ENCODE measurements around the gene PLPPR1.

The PLPPR1 gene

DNA sequence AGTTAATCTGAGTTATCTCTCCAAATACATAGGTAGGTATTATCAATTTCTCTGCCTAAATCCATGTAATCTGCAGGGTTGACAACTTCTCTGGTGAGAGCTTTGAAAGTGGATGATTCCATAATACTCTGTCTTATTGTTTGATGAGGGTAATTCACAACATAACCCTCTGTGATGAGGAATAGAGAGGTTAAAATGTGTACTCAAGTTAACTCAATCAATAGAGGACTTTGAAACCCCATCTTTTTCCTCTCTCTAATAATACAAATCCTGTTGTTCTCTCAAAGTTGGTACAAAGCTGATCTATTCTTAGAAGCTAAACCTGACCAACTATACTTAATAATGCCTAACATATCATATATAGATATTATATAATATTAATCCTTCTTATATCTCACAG, 100.1 kb downstream of the PLPPR1 start:
- DNase-seq = no peak

- no peak for DNase-seq
Measured at GRCh38 chr9:101130054-101130453, 101.5 kb downstream of the PLPPR1 start.

- DNase-seq = no peak
Measured at GRCh38 chr9:101131326-101131725, 102.8 kb downstream of the PLPPR1 start.

DNA sequence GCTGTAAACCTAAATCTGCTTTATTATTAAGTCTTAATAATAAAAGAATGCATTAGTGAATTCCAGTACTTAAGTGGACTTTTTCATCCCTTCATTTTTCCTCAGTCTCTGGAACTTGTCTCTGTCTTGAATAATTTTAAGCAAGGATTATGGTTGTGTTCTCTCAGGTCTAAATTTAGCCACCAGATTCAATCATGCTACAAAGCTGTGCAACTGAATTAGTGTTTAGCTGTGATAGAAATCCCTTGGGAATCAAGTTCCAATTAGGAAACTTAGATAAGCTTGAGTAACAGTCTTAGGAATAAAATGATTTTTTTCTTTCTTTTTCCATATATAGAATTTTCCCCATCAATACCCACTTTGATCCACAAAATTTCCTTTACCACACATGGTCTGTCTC, 104.3 kb downstream of the PLPPR1 start:
- DNase-seq = no peak

- DNase-seq = no peak
Measured at GRCh38 chr9:101138509-101138908, 110.0 kb downstream of the PLPPR1 start.

DNA sequence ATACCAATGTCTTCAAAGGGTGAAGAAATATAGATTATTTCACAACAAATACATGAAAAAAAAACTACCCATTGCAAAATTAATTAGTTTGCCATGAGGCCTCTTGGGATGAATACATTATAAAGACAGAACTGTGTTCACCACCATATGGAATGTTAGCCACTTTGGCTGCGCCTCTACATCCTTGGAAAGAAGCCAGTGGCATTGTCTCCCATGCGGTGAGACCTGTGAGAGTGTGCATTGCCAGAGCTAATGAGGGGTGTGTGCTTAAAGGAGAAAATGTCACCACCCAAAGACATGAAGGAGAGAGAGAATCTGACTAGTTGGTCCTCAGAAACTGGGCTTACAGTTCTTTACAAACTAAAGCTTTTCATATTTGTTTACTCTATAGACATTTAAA, 110.6 kb downstream of the PLPPR1 start:
- no peak for DNase-seq

DNA sequence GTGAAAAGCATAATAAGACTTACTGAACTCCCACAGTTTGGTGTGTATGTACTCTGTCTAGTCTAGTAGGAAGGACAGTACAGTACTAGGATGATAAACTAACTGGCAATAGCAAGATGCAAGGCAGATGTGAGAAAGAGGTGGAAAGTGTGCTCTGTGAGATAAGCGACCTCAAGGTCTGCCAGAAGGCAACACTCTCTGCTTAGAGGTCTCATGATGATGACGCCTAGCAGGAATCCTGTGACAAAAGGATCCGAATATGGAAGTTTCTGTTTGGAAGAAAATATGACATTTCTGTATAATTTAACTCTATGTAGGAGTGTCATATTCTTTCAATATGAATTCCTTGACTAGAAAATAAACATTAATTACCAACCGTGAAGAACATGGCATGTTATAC, 112.2 kb downstream of the PLPPR1 start:
- no peak for DNase-seq

- DNase-seq = no peak
Measured at GRCh38 chr9:101146508-101146907, 118.0 kb downstream of the PLPPR1 start.

- no peak for DNase-seq
Measured at GRCh38 chr9:101148344-101148743, 119.8 kb downstream of the PLPPR1 start.

GRCh38 chr9:101158361-101158760, 129.8 kb downstream of the PLPPR1 start:
- no peak for DNase-seq

- DNase-seq = no peak
Measured at GRCh38 chr9:101162231-101162630, 133.7 kb downstream of the PLPPR1 start.

GRCh38 chr9:101165131-101165530, 136.6 kb downstream of the PLPPR1 start:
- no peak for DNase-seq

GRCh38 chr9:101167490-101168134, 139.1 kb downstream of the PLPPR1 start:
- no peak for DNase-seq

DNA sequence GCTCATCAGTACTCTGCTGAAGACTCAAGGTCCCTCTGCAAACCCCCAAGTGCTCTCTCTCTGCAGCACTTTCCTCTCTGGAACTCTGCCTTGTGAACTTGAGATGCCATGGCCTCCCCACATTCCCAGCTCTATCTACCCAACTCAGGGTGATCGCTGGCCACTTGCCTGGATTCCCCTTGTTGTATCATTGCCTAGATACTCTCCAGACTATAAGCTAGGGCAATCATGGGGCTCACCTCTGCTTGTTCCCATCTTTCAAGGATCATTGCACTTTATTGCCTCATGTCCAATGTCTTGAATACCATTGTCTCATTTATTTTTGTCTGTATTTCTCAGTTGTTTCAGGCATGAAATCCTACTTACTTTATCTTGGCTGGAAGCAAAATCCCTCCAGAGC, 144.1 kb downstream of the PLPPR1 start:
- DNase-seq = no peak

GRCh38 chr9:101173907-101174306, 145.4 kb downstream of the PLPPR1 start:
- DNase-seq = no peak

GRCh38 chr9:101176384-101176783, 147.9 kb downstream of the PLPPR1 start:
- DNase-seq = no peak

GRCh38 chr9:101184813-101185278, 156.3 kb downstream of the PLPPR1 start:
- DNase-seq = no peak

DNA sequence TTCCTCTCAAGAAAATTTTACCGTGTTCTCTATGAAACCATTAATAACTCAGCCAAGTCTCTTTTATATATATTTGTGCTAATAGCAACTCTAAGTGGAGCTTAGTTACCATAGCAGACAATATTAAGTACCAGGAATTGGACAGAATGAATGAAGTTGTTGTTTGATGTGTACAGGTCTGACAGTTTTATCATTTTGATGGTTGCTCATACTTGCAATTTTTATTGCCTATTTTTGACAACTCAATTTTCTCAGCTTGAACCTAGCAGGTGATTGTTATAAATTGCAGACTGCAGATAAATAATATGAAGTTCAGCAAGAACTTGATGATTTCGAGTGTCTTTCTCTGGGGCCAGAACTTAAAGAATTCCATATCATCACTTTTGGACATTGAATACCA, 163.2 kb downstream of the PLPPR1 start:
- no peak for DNase-seq

DNA sequence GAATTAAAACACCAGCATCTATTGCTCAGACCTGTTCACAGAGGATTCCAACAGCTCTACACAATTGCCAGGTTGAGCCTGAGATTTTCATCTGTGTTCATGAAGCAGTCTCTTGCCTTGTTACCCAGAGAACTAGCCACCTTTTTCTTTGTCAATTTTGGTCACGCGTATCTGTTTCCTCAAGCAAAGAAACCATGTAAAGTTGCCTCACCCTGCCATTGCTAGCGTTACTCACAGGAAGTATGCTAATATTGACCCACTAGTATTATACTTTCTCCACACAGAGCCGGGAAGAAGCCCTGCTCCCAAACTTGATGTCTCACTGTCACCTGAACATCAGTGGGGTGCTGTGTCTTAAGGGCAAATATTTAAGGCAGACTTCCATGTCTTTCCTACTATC, 168.5 kb downstream of the PLPPR1 start:
- DNase-seq = no peak

GRCh38 chr9:101200852-101201251, 172.3 kb downstream of the PLPPR1 start:
- DNase-seq = no peak

DNA sequence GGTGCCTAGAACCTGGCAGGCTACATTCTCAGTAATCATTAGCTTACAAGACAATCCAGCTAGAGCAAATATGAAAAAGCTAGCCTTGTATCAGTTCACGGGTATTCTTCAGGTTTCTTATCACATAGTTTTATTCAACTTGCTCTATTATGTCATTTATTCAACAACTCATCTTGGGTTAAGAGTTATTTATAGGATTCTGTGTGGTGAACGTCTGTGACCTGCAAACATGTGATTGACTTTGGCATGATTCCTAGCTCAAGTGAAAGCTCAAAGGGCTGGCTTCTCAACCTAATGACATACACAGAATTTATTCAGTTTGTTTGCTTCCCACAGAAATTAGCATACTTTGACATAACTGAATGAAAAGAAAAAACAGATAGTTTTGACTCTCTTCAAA, 173.1 kb downstream of the PLPPR1 start:
- no peak for DNase-seq

- no peak for DNase-seq
Measured at GRCh38 chr9:101209670-101210069, 181.1 kb downstream of the PLPPR1 start.

DNA sequence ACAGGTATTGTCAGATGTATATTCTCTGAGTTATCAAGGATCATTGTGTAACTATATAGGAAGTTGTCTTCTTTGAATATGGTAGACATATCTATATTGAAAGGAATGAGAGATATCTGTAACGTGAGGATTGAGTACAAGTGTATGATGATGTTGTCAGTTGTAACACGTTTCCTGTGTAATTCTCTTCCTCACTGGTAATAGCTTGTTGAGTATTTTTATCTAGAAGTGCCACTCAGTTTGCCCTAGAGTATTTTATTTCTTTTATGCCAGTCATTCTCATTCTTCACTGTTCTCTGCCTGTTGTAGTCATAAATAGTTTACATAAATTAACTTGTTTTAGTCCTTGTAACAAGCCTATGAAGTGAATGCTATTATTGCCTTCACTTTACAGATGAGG, 184.1 kb downstream of the PLPPR1 start:
- DNase-seq = no peak

DNA sequence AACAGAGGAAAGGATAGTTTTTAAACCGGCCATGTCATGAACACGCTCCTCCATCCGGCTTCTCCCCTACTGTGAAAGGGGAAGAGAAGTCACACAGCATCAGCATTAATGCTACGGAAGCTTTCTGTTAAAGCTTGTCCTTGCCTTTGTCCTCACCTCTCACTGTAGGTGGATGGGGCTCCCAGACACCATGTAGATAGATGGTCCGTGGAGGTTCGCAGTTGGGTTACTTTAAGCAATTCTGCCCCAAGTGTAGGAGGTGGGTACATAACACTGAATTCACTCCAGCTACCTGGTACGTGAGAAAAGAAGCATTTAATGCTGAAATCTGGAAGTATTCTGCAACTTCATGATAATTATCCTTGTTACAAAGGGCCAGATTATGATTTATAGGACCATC, 190.5 kb downstream of the PLPPR1 start:
- no peak for DNase-seq

GRCh38 chr9:101220341-101220740, 191.8 kb downstream of the PLPPR1 start:
- DNase-seq = no peak

DNA sequence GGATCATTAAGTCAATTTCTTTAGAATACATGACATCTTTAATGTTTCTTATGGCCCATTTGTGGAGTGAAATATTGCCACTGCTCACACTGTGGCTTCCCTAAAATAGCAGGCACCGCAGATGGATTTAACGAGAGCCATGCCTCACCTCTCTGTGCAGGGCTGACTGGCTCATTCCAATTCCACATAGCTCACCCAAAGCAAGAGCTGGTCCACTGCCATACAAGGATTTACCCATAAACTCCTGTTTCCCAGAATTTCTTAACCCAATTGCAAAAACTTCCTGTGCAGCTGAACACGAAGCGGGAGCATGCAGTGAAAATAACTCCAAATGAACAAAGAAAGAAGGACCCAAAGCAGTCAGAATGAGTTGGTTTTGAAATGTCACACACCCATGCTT, 196.7 kb downstream of the PLPPR1 start:
- no peak for DNase-seq
